Testis (tissue), 3 donors: ENCODE measurements around the gene EPB41. TPM values are rescaled to one million over a fixed set of nuclear protein-coding genes. Genes with fewer than 3 reads are reported as not detected.
A peak's percentile ranks its signal among the peaks of the same experiment; 100 is the strongest.

Experiments
- DNase-seq: peaks from one replicate; pipeline ENCODE4 v3.0.0-alpha.2; 2019
- H3K27ac ChIP-seq, 2 donors: fragments of 200-600 bp; sonication (generic); one replicate each; pipeline ENCODE4 v1.5.1; 2019
- H3K27me3 ChIP-seq: fragments of 200-600 bp; sonication (generic); one replicate; pipeline ENCODE4 v1.5.1; 2019
- H3K36me3 ChIP-seq: fragments of 200-600 bp; sonication (generic); one replicate; pipeline ENCODE4 v1.5.1; 2017; ENCODE audit warnings: low read depth; ENCODE audit errors: missing control alignments
- H3K4me1 ChIP-seq: fragments of 200-600 bp; sonication (generic); one replicate; pipeline ENCODE4 v1.5.1; 2019
- H3K4me3 ChIP-seq, 2 donors: fragments of 200-600 bp; sonication (generic); one replicate each; pipeline ENCODE4 v1.5.1; 2017 to 2019
- H3K9me3 ChIP-seq: fragments of 200-600 bp; sonication (generic); one replicate; pipeline ENCODE4 v1.5.1; 2017
- CTCF ChIP-seq, 3 experiments: fragments of 450-650 bp in 2 of 3; fragments of 200-600 bp in 1 of 3; sonication (generic) in 1 of 3; IDR thresholded peaks; one replicate each; pipeline ENCODE4 v1.5.1; 2016 to 2019; ENCODE audit warnings: antibody characterized with exemption in 3 of 3, mild to moderate bottlenecking in 2 of 3, moderate library complexity in 1 of 3
- POLR2A ChIP-seq: fragments of 450-650 bp; IDR thresholded peaks from one replicate; pipeline ENCODE4 v1.6.1; 2017; ENCODE audit warnings: antibody characterized with exemption, mild to moderate bottlenecking, moderate library complexity
- WGBS, 2 donors: methylation state at CpG; one replicate each; pipeline ENCODE4 v1.1.5; 2018; 5-methylcytosine and 5-hydroxymethylcytosine counted together
- intact Hi-C: fragments of 100-400 bp; cut with DNase I; formaldehyde crosslinking; loops from one replicate; pipeline ENCODE4 v1.15.1; 2023; ENCODE audit warnings: low total_unique reads
- polyA plus RNA-seq: library from polyadenylated mRNA; stranded (reverse); fragments of 350-450 nt; fragmentation: Illumina TruSeq; extraction: RNeasy Lipid Tissue Mini Kit (QIAGEN cat#74804); gene quantifications from one replicate; pipeline ENCODE4 v1.2.3, GENCODE V29; 2014; ENCODE audit warnings: low read depth, low replicate concordance; ENCODE audit not compliant: insufficient read depth
- total RNA-seq, 2 donors: library from RNA; depleted of rRNA; stranded (reverse); fragments of >200 nt; gene quantifications; one replicate each; pipeline ENCODE4 v1.2.3, GENCODE V29; 2016

Gene EPB41
- total and polyA plus RNA-seq, 3 donors from 2014 or later = 23.5 to 66.5 (median 46.6) TPM

GRCh38 chr1:28894785-28895184, 19.6 kb upstream of the EPB41 start:
- TF ChIP-seq CTCF (IDR thresholded peaks at IDR 0.05) = no peak
- TF ChIP-seq POLR2A = no peak

GRCh38 chr1:28895896-28896608, 18.3 kb upstream of the EPB41 start:
- 78 to 88% methylated on average over 4 of the region's 4 CpGs for WGBS, 2 donors
- DNase-seq = no peak

More at GRCh38 chr1:28894785-28895184, 19.6 kb upstream of the EPB41 start:
- Histone ChIP-seq H3K27ac (no peak overlapping the region), H3K27me3 (no peaks in the 10 kb centered on the region), H3K9me3 (no peaks in the 10 kb centered on the region), H3K4me3 (no peak overlapping the region), H3K4me1 (peaks cover 12% of the 10 kb centered on the region), H3K36me3 (no peaks in the 10 kb centered on the region)
- no peak for DNase-seq
- intact Hi-C loops = no loop called here
- 54 to 71% methylated on average over 2 of the region's 2 CpGs for WGBS, 2 donors

GRCh38 chr1:28896609-28896986, 17.8 kb upstream of the EPB41 start:
- TF ChIP-seq CTCF (IDR thresholded peaks at IDR 0.05) (no peak), POLR2A (no peak)
- no peak overlapping the region for H3K4me3 ChIP-seq
- H3K27me3 ChIP-seq = no peaks in the 10 kb centered on the region
- no peak overlapping the region for H3K27ac ChIP-seq
- H3K4me1 ChIP-seq = peaks cover 12% of the 10 kb centered on the region
- 60 to 72% methylated on average over 3 of the region's 3 CpGs for WGBS, 2 donors
- DNase-seq = no peak
- H3K36me3 ChIP-seq = no peaks in the 10 kb centered on the region
- no peaks in the 10 kb centered on the region for H3K9me3 ChIP-seq
- intact Hi-C loops = no loop called here

More at GRCh38 chr1:28895896-28896608, 18.3 kb upstream of the EPB41 start:
- H3K36me3 ChIP-seq = no peaks in the 10 kb centered on the region
- H3K4me1 ChIP-seq = peaks cover 12% of the 10 kb centered on the region
- no peak overlapping the region for H3K27ac ChIP-seq
- no peaks in the 10 kb centered on the region for H3K9me3 ChIP-seq
- no peak for TF ChIP-seq POLR2A
- TF ChIP-seq CTCF (IDR thresholded peaks at IDR 0.05) = no peak
- H3K27me3 ChIP-seq = no peaks in the 10 kb centered on the region
- no peak overlapping the region for H3K4me3 ChIP-seq
- intact Hi-C loops = no loop called here

GRCh38 chr1:28897789-28898188, 16.6 kb upstream of the EPB41 start:
- Histone ChIP-seq H3K9me3 (no peaks in the 10 kb centered on the region), H3K4me1 (peaks cover 12% of the 10 kb centered on the region), H3K27ac (no peak overlapping the region), H3K4me3 (no peak overlapping the region), H3K27me3 (no peaks in the 10 kb centered on the region), H3K36me3 (no peaks in the 10 kb centered on the region)
- 83 to 85% methylated on average over 4 of the region's 4 CpGs for WGBS, 2 donors
- intact Hi-C loops = no loop called here
- TF ChIP-seq CTCF (IDR thresholded peaks at IDR 0.05) (no peak), POLR2A (no peak)
- DNase-seq = no peak

- Histone ChIP-seq H3K4me1 (peaks cover 12% of the 10 kb centered on the region), H3K36me3 (no peaks in the 10 kb centered on the region), H3K4me3 (no peak overlapping the region), H3K27me3 (no peaks in the 10 kb centered on the region), H3K27ac (no peak overlapping the region), H3K9me3 (no peaks in the 10 kb centered on the region)
- 40 to 74% methylated on average over 2 to 3 of the region's 3 CpGs for WGBS, 2 donors
- intact Hi-C loops = no loop called here
- DNase-seq = peak; percentile 46
- no peak for TF ChIP-seq POLR2A
- TF ChIP-seq CTCF (IDR thresholded peaks at IDR 0.05) = no peak
These were observed 15.9 kb upstream of the EPB41 start for GRCh38 chr1:28898405-28898881.
